ENCODE data around the gene UBA52.

The UBA52 gene

DNA sequence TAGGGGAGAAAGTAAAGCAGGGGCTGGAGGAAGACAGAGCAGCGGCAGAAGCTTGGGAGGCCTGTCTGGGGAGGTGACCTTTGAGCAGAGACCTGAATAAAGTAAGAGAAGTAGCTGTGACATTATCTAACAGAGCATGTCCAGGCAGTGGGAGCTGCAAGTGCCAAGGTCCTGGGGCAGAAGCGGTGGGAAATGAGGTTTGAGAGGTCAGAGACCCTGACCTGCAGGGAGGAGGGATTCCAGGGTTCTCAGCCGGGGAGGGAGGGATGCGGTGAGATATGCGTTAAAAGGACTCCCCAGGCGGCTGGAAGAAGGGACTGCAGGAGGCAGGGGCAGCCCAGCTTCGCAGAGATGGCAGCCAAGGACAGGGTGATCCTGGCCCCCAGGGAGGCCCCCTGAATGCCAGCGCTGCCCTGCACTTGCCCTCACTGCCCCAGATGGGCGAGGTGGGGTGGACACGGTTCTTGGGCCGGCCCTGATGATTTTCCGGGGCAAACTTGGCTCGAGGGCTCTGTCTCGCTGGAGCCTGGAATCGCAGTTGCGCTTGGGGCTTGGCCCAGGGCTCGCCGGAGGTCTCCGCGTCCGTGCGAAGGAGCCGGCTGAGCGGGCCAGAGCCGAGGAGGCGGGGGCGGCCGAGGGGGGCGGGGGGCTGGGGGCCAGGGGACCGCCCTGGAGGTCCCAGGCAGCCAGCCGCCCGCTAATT lies 31.7 kb downstream of the UBA52 start:
- peaks cover 29% of the 10 kb centered on the region for H3K27me3 ChIP-seq (ENCODE audit: insufficient read depth, poor library complexity, severe bottlenecking)
- peaks cover 8% of the 10 kb centered on the region for H3K4me1 ChIP-seq (ENCODE audit: insufficient read depth, poor library complexity, severe bottlenecking)
- no peaks in the 10 kb centered on the region for H3K36me3 ChIP-seq (ENCODE audit: low read depth)
- 0 out of 3 replicates have a peak, but pooled peaks have one; percentile 24 for ATAC-seq (ENCODE audit: low read depth)
- H3K27ac ChIP-seq (ENCODE audit: poor library complexity, severe bottlenecking): no peak overlapping the region
- no peak overlapping the region for H3K4me3 ChIP-seq (ENCODE audit: severe bottlenecking)
- TF ChIP-seq, protein P1, sequence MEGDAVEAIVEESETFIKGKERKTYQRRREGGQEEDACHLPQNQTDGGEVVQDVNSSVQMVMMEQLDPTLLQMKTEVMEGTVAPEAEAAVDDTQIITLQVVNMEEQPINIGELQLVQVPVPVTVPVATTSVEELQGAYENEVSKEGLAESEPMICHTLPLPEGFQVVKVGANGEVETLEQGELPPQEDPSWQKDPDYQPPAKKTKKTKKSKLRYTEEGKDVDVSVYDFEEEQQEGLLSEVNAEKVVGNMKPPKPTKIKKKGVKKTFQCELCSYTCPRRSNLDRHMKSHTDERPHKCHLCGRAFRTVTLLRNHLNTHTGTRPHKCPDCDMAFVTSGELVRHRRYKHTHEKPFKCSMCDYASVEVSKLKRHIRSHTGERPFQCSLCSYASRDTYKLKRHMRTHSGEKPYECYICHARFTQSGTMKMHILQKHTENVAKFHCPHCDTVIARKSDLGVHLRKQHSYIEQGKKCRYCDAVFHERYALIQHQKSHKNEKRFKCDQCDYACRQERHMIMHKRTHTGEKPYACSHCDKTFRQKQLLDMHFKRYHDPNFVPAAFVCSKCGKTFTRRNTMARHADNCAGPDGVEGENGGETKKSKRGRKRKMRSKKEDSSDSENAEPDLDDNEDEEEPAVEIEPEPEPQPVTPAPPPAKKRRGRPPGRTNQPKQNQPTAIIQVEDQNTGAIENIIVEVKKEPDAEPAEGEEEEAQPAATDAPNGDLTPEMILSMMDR (IDR thresholded peaks at IDR 0.05; ENCODE audit: poor library complexity, severe bottlenecking): no peak
- no peaks in the 10 kb centered on the region for H3K9me3 ChIP-seq (ENCODE audit: severe bottlenecking)
- peak; percentile 54 for DNase-seq (ENCODE audit: low spot score)

DNA sequence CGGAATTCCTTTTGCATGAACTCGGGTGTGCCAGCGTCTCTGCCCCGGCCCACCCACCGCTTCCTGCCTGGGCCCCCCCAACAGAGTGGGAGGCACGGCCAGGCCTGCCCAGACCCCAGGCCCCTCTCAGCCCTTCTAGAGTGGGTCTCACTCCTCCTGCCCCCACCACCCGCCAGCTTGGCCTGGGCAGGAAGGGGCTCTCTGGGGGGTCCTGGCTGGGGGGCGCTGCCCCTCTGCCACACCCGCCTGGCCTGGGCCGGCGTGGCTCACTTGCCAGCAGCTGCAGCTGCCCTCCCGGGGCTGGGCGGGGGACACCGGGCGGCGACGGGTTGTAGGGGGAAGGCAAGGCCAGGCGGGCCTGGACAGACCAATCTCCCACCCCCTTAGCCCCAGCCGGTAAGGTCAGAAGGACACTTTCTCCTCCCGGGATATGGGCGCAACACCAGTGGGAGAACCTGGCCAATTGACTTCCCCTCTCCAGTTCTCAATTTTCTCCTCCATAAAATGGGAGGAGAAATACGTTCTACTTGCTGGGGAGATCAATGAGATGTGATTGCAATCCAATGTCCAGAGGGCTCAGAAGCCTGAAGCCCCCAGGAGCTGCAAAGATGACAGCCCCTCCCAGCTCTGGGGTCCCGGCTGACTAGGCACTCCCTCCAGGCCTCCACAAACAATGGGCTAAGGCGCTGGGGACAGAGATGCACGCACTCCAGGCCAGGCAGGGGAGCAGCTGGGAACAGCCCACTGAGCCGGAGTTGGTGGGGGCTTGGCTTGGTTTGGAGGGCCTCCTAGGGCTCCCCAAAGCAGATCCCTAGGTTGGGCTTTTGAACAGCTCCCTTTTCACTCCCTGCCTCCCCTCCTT lies 32.5 kb downstream of the UBA52 start:
- no peak overlapping the region for H3K27ac ChIP-seq (ENCODE audit: poor library complexity, severe bottlenecking)
- H3K27me3 ChIP-seq (ENCODE audit: insufficient read depth, poor library complexity, severe bottlenecking): peaks cover 37% of the 10 kb centered on the region
- H3K4me1 ChIP-seq (ENCODE audit: insufficient read depth, poor library complexity, severe bottlenecking): peaks cover 8% of the 10 kb centered on the region
- no peak overlapping the region for H3K4me3 ChIP-seq (ENCODE audit: severe bottlenecking)
- DNase-seq (ENCODE audit: low spot score) (no peak), ATAC-seq (ENCODE audit: low read depth) (no peak)
- no peaks in the 10 kb centered on the region for H3K9me3 ChIP-seq (ENCODE audit: severe bottlenecking)
- TF ChIP-seq, protein P1 (IDR thresholded peaks at IDR 0.05; ENCODE audit: poor library complexity, severe bottlenecking): no peak
- H3K36me3 ChIP-seq (ENCODE audit: low read depth): no peaks in the 10 kb centered on the region

DNA sequence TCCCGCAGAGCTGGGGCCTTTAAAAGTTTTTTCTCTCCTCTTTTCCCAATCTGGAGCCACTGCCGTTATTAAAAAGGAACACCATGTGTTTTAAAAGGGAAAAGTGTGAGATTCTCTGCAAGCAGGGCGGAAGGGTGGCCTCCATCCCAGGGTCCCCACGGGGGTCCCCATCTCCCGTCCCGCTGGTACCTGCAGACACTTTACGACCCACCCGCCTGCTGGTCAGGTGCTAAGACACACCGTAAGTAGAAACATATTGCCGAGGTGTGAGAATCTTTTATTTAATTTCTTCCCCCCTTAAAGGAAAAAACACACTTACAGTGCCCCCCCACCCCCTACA lies 33.1 kb downstream of the UBA52 start:
- TF ChIP-seq, protein P1 (IDR thresholded peaks at IDR 0.05; ENCODE audit: poor library complexity, severe bottlenecking): no peak
- no peaks in the 10 kb centered on the region for H3K36me3 ChIP-seq (ENCODE audit: low read depth)
- H3K9me3 ChIP-seq (ENCODE audit: severe bottlenecking): no peaks in the 10 kb centered on the region
- H3K27me3 ChIP-seq (ENCODE audit: insufficient read depth, poor library complexity, severe bottlenecking): peaks cover 43% of the 10 kb centered on the region
- ATAC-seq (ENCODE audit: low read depth): no peak
- H3K27ac ChIP-seq (ENCODE audit: poor library complexity, severe bottlenecking): no peak overlapping the region
- no peak overlapping the region for H3K4me3 ChIP-seq (ENCODE audit: severe bottlenecking)
- peaks cover 8% of the 10 kb centered on the region for H3K4me1 ChIP-seq (ENCODE audit: insufficient read depth, poor library complexity, severe bottlenecking)
- DNase-seq (ENCODE audit: low spot score): no peak

DNA sequence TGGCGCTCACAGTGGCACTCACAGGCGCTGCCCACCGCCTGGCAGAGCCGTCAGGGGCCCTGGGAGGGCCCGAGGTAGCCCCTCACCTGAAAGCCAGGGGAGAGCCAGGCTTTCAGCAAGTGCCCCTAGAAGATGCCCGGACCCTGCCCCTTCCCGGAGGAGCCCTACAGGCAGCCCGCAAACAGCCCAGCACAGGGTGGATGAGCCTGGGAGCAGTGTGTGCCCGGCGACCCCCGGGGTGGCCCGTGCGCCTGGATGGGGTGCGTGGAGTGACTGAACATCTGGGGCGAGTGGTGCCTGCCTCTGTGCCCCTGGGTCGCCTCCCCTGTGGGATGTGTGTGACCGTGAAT lies 33.5 kb downstream of the UBA52 start:
- peaks cover 47% of the 10 kb centered on the region for H3K27me3 ChIP-seq (ENCODE audit: insufficient read depth, poor library complexity, severe bottlenecking)
- no peak overlapping the region for H3K27ac ChIP-seq (ENCODE audit: poor library complexity, severe bottlenecking)
- H3K4me3 ChIP-seq (ENCODE audit: severe bottlenecking): no peak overlapping the region
- TF ChIP-seq, protein P1 (IDR thresholded peaks at IDR 0.05; ENCODE audit: poor library complexity, severe bottlenecking): no peak
- H3K9me3 ChIP-seq (ENCODE audit: severe bottlenecking): no peaks in the 10 kb centered on the region
- peaks cover 8% of the 10 kb centered on the region for H3K4me1 ChIP-seq (ENCODE audit: insufficient read depth, poor library complexity, severe bottlenecking)
- DNase-seq (ENCODE audit: low spot score): peak; percentile 52
- ATAC-seq (ENCODE audit: low read depth): no peak
- H3K36me3 ChIP-seq (ENCODE audit: low read depth): no peaks in the 10 kb centered on the region
